ENCODE measurements around the gene EML4. TPM values are rescaled to one million over a fixed set of nuclear protein-coding genes. Genes with fewer than 3 reads are reported as not detected.
"Not testable (repeated sequence)": the region's sequence is repeated elsewhere in the genome, so short reads cannot be mapped to it uniquely, and the experiment has no call there.

The EML4 gene
- polyA plus RNA-seq, 1 donor (not counting 4 experiments of a cell fraction or from before 2014, with no cell fraction given), result 36.4 TPM

DNA sequence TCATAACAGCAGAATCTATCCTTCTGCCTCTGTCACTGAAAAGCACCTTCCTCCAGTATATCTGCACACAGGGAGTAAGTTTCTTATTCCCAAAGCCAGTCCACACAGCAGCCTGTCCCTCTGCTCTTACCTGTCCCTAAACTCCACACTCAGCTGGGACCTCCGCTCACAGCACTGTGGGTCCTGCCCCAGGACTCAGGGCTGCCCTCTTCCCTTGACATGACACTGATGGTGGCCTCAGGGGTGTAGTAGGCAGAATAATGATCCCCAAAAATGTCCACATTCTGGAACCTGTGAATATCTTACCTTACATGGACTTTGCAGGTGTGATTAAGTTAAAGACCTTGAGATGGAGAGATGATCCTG lies 39.7 kb upstream of the EML4 start:
- Histone ChIP-seq H3K9me1 (ENCODE audit: control insufficient read depth, extremely low read depth, insufficient read depth, low read length) (peaks cover 2% of the 10 kb centered on the region), H3K79me2 (ENCODE audit: control insufficient read depth, insufficient read depth, low read length) (no peaks in the 10 kb centered on the region), H3K36me3 (ENCODE audit: control insufficient read depth in 2 of 2, extremely low read depth in 1 of 2, insufficient read depth in 2 of 2, low read length in 2 of 2) (no peaks in the 10 kb centered on the region), H4K20me1 (ENCODE audit: control insufficient read depth, extremely low read depth, insufficient read depth, low read length) (no peaks in the 10 kb centered on the region), H3K4me3 (ENCODE audit: control insufficient read depth in 2 of 3, extremely low read depth in 1 of 3, insufficient read depth in 2 of 3, low read depth in 1 of 3, low read length in 3 of 3) (no peak overlapping the region), H3K9me3 (ENCODE audit: control insufficient read depth, low read depth, low read length) (no peaks in the 10 kb centered on the region), H3K4me1 (ENCODE audit: control insufficient read depth, extremely low read depth, insufficient read depth, low read length) (peaks cover 71% of the 10 kb centered on the region), H3K27me3 (ENCODE audit: control insufficient read depth, extremely low read depth, insufficient read depth, low read length) (no peaks in the 10 kb centered on the region), H3K27ac (ENCODE audit: control insufficient read depth, insufficient read depth, low read length) (no peak overlapping the region), H2AFZ (ENCODE audit: control insufficient read depth, low read length) (peak overlapping the region; percentile 23), H3K4me2 (ENCODE audit: control insufficient read depth, extremely low read depth, insufficient read depth, low read depth, low read length) (peak overlapping the region; percentile 80), H3K9ac (ENCODE audit: control insufficient read depth, extremely low read depth, insufficient read depth, low read length) (no peak overlapping the region)
- TF ChIP-seq EZH2 (IDR thresholded peaks at IDR 0.05; ENCODE audit: low read length), result no peak
- TF ChIP-seq, protein P1, sequence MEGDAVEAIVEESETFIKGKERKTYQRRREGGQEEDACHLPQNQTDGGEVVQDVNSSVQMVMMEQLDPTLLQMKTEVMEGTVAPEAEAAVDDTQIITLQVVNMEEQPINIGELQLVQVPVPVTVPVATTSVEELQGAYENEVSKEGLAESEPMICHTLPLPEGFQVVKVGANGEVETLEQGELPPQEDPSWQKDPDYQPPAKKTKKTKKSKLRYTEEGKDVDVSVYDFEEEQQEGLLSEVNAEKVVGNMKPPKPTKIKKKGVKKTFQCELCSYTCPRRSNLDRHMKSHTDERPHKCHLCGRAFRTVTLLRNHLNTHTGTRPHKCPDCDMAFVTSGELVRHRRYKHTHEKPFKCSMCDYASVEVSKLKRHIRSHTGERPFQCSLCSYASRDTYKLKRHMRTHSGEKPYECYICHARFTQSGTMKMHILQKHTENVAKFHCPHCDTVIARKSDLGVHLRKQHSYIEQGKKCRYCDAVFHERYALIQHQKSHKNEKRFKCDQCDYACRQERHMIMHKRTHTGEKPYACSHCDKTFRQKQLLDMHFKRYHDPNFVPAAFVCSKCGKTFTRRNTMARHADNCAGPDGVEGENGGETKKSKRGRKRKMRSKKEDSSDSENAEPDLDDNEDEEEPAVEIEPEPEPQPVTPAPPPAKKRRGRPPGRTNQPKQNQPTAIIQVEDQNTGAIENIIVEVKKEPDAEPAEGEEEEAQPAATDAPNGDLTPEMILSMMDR (optimal IDR thresholded peaks at IDR 0.05 in 1 of 3, IDR thresholded peaks at IDR 0.05 in 1 of 3, conservative IDR thresholded peaks at IDR 0.05 in 1 of 3; ENCODE audit: extremely low read depth in 1 of 3, insufficient read depth in 2 of 3, low read length in 3 of 3), result no peak
- dilution Hi-C loops (cut with MboI; ENCODE audit: extremely low pct_ligation_motif_present, low sequenced_read_pairs), result no loop called here
- no peak for FAIRE-seq
- DNase-seq (ENCODE audit: low read depth, low spot score), result no peak

DNA sequence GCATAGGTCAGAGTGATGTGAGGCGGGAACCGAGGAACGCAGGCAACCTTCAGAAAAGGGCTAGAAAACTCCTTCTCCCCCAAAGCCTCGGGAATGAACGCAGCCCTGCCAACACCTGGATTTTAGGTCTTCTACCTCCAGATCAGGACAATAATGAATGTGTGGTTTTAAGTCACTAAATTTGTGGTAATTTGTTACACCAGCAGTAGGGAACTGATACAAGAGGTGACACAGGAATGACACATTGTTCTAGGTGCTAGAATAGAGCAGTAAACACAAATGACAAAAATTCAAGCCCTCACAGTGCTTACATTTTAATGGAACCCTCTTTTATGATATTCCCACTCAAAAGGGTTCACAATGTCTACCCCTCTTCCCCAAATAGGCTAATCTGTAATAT lies 39.2 kb upstream of the EML4 start:
- Histone ChIP-seq H2AFZ (ENCODE audit: control insufficient read depth, low read length) (no peak overlapping the region), H3K27ac (ENCODE audit: control insufficient read depth, insufficient read depth, low read length) (no peak overlapping the region), H3K79me2 (ENCODE audit: control insufficient read depth, insufficient read depth, low read length) (no peaks in the 10 kb centered on the region), H4K20me1 (ENCODE audit: control insufficient read depth, extremely low read depth, insufficient read depth, low read length) (no peaks in the 10 kb centered on the region), H3K4me2 (ENCODE audit: control insufficient read depth, extremely low read depth, insufficient read depth, low read depth, low read length) (no peak overlapping the region), H3K9me3 (ENCODE audit: control insufficient read depth, low read depth, low read length) (no peaks in the 10 kb centered on the region), H3K27me3 (ENCODE audit: control insufficient read depth, extremely low read depth, insufficient read depth, low read length) (no peaks in the 10 kb centered on the region), H3K4me3 (ENCODE audit: control insufficient read depth in 2 of 3, extremely low read depth in 1 of 3, insufficient read depth in 2 of 3, low read depth in 1 of 3, low read length in 3 of 3) (no peak overlapping the region), H3K36me3 (ENCODE audit: control insufficient read depth in 2 of 2, extremely low read depth in 1 of 2, insufficient read depth in 2 of 2, low read length in 2 of 2) (no peaks in the 10 kb centered on the region), H3K9me1 (ENCODE audit: control insufficient read depth, extremely low read depth, insufficient read depth, low read length) (peaks cover 2% of the 10 kb centered on the region), H3K9ac (ENCODE audit: control insufficient read depth, extremely low read depth, insufficient read depth, low read length) (no peak overlapping the region), H3K4me1 (ENCODE audit: control insufficient read depth, extremely low read depth, insufficient read depth, low read length) (peaks cover 66% of the 10 kb centered on the region)
- dilution Hi-C loops (cut with MboI; ENCODE audit: extremely low pct_ligation_motif_present, low sequenced_read_pairs), result no loop called here
- DNase-seq (ENCODE audit: low read depth, low spot score), result no peak
- FAIRE-seq, result no peak
- no peak for TF ChIP-seq EZH2 (IDR thresholded peaks at IDR 0.05; ENCODE audit: low read length)
- TF ChIP-seq, protein P1 (optimal IDR thresholded peaks at IDR 0.05 in 1 of 3, IDR thresholded peaks at IDR 0.05 in 1 of 3, conservative IDR thresholded peaks at IDR 0.05 in 1 of 3; ENCODE audit: extremely low read depth in 1 of 3, insufficient read depth in 2 of 3, low read length in 3 of 3), result no peak

DNA sequence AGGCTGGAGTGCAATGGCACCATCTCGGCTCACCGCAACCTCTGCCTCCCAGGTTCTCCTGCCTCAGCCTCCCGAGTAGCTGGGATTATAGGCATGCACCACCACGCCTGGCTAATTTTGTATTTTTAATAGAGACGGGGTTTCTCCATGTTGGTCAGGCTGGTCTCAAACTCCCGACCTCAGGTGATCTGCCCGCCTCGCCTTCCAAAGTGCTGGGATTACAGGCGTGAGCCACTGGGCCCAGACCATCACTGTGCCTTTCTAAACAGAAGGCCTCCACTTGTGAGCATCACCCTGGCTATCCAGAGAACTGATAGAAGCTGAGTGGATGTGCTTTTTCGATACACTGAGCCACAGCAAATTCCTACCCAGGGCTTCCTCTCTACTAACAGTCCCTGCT lies 38.3 kb upstream of the EML4 start:
- FAIRE-seq; H3K4me3 ChIP-seq (ENCODE audit: control insufficient read depth in 2 of 3, extremely low read depth in 1 of 3, insufficient read depth in 2 of 3, low read depth in 1 of 3, low read length in 3 of 3); H3K27ac ChIP-seq (ENCODE audit: control insufficient read depth, insufficient read depth, low read length); dilution Hi-C loops (cut with MboI; ENCODE audit: extremely low pct_ligation_motif_present, low sequenced_read_pairs); H3K9me1 ChIP-seq (ENCODE audit: control insufficient read depth, extremely low read depth, insufficient read depth, low read length); H3K27me3 ChIP-seq (ENCODE audit: control insufficient read depth, extremely low read depth, insufficient read depth, low read length); H2AFZ ChIP-seq (ENCODE audit: control insufficient read depth, low read length); H3K79me2 ChIP-seq (ENCODE audit: control insufficient read depth, insufficient read depth, low read length); H3K9me3 ChIP-seq (ENCODE audit: control insufficient read depth, low read depth, low read length); DNase-seq (ENCODE audit: low read depth, low spot score); H3K4me2 ChIP-seq (ENCODE audit: control insufficient read depth, extremely low read depth, insufficient read depth, low read depth, low read length); H3K9ac ChIP-seq (ENCODE audit: control insufficient read depth, extremely low read depth, insufficient read depth, low read length); H4K20me1 ChIP-seq (ENCODE audit: control insufficient read depth, extremely low read depth, insufficient read depth, low read length); H3K36me3 ChIP-seq (ENCODE audit: control insufficient read depth in 2 of 2, extremely low read depth in 1 of 2, insufficient read depth in 2 of 2, low read length in 2 of 2): not testable (repeated sequence)
- H3K4me1 ChIP-seq (ENCODE audit: control insufficient read depth, extremely low read depth, insufficient read depth, low read length), result peaks cover 58% of the 10 kb centered on the region

Measured in keratinocyte (primary cell).